Measurements from ENCODE around the gene JAKMIP1. TPM values are rescaled to one million over a fixed set of nuclear protein-coding genes. Genes with fewer than 3 reads are reported as not detected.

The JAKMIP1 gene
- total and polyA plus RNA-seq, 9 donors: 0.33 to 1.00 (median 0.56) TPM; not detected in 1

DNA sequence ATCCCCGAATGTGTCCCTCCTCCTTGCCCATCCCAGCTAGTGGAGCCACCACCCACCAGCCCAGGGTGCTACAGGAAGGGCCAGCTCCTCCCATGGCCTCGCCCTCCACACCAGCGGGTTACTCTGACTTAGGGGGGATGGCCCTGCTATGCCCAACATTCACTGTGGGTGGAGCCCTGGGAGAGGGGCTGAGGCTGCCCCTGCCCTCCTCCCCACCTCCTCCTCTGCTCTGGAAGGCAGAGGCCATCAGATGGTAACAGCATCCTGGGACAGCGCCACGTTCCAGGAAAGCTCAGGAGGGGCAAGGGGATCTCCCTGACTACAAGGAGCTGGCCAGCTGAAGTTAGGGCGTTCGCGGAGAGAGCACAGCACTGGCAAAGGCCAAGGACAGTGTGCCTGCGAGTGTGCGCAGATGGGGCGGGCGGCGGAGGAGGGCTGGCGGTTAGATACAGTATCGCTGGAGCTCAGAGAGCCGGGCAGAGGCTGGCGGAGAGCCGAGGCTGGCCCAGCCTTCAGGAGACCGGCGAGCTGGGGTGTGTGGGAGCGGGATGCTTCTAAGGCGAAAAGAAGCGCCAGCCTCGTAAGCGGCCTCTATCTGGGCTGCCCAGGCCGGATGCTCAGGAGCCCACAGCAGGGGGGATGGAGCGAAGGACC, 1.5 kb downstream of the JAKMIP1 start:
- TF ChIP-seq, protein P1, sequence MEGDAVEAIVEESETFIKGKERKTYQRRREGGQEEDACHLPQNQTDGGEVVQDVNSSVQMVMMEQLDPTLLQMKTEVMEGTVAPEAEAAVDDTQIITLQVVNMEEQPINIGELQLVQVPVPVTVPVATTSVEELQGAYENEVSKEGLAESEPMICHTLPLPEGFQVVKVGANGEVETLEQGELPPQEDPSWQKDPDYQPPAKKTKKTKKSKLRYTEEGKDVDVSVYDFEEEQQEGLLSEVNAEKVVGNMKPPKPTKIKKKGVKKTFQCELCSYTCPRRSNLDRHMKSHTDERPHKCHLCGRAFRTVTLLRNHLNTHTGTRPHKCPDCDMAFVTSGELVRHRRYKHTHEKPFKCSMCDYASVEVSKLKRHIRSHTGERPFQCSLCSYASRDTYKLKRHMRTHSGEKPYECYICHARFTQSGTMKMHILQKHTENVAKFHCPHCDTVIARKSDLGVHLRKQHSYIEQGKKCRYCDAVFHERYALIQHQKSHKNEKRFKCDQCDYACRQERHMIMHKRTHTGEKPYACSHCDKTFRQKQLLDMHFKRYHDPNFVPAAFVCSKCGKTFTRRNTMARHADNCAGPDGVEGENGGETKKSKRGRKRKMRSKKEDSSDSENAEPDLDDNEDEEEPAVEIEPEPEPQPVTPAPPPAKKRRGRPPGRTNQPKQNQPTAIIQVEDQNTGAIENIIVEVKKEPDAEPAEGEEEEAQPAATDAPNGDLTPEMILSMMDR (IDR thresholded peaks at IDR 0.05): no peak
- TF ChIP-seq EP300 (IDR thresholded peaks at IDR 0.05) (no peak), POLR2A (IDR thresholded peaks at IDR 0.05) (no peak)
- 1 to 4% (median 2%) methylated on average over 26 to 27 of the region's 27 CpGs for WGBS, 3 donors
- peak in 3 of 5 donors; percentile 18 to 57 (median 40) for DNase-seq
- Histone ChIP-seq H3K9me3 (no peaks in the 10 kb centered on the region), H3K27ac (no peak overlapping the region), H3K36me3 (no peaks in the 10 kb centered on the region), H3K4me3 (peak overlapping the region; percentile 12), H3K27me3 (no peaks in the 10 kb centered on the region), H3K4me1 (ENCODE audit: insufficient read depth) (no peaks in the 10 kb centered on the region)
- intact Hi-C loops (cut with DNase I): no loop called here

DNA sequence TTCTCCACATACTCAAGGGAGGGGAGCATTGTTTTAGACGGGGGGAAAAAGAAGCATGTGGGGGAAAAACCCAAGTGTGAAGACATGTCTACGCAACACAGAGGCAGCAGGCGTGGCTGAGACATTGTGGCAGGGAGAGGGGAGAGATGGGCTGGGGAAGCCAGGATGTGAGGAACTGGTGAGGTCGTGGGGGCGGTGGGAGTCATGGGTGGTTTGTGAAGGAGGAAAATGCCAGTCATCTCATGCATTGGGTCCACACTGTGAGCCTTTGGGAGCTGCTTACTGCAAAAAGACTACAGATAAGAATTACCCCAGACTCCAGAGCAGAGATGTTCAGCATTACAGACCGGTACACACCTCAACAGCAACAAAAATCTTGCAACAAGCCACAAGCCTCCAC, 2.1 kb downstream of the JAKMIP1 start:
- intact Hi-C loops (cut with DNase I): no loop called here
- no peaks in the 10 kb centered on the region for H3K9me3 ChIP-seq
- H3K27me3 ChIP-seq: no peaks in the 10 kb centered on the region
- no peak for DNase-seq
- no peak overlapping the region for H3K4me3 ChIP-seq
- WGBS, 3 donors: 38 to 63% (median 59%) methylated on average over 6 of the region's 6 CpGs
- TF ChIP-seq EP300 (IDR thresholded peaks at IDR 0.05) (no peak), POLR2A (IDR thresholded peaks at IDR 0.05) (no peak)
- TF ChIP-seq, protein P1 (IDR thresholded peaks at IDR 0.05): no peak
- no peaks in the 10 kb centered on the region for H3K36me3 ChIP-seq
- no peaks in the 10 kb centered on the region for H3K4me1 ChIP-seq (ENCODE audit: insufficient read depth)
- no peak overlapping the region for H3K27ac ChIP-seq

DNA sequence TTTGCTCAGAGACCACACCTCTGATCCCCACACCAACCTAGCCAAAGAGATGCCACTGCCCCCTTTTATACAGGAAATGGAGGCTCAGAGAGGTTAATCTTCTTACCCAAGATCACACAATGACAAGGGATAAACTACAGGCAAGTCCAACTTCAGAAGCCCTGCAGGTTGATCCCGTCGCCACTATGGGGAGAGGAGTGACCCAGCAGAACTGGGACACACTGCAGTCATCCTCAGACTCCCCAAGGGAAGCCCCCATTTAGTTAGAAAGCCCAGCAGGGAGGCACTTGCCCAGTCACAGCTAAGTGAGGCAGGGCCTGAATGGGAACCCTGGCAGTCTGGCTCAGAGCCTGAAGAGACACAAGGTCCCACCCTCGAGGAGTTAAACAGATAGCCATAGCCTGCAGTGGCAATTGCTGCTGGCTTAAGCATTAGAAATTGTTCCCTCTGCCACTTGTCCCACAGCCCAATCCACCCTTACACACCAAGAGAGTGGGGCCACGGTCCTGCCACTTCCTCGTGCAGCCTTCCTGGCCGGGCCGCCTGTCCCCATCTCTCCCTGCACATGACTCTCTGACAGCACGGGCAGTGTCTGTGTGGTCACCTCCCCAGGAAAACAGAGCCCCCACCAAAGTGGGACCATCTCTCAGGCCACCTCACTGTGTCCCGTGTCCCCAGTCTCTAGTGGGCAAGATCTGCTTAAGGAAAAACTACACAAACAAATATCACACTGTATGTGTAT, 2.7 kb downstream of the JAKMIP1 start:
- no peaks in the 10 kb centered on the region for H3K9me3 ChIP-seq
- no peak for TF ChIP-seq POLR2A (IDR thresholded peaks at IDR 0.05)
- TF ChIP-seq, protein P1 (IDR thresholded peaks at IDR 0.05): no peak
- TF ChIP-seq EP300 (IDR thresholded peaks at IDR 0.05): no peak
- no peak overlapping the region for H3K27ac ChIP-seq
- H3K4me1 ChIP-seq (ENCODE audit: insufficient read depth): no peaks in the 10 kb centered on the region
- no peaks in the 10 kb centered on the region for H3K27me3 ChIP-seq
- DNase-seq: no peak
- WGBS, 3 donors: 71 to 87% (median 78%) methylated on average over 9 of the region's 9 CpGs
- H3K36me3 ChIP-seq: no peaks in the 10 kb centered on the region
- no peak overlapping the region for H3K4me3 ChIP-seq
- intact Hi-C loops (cut with DNase I): no loop called here

DNA sequence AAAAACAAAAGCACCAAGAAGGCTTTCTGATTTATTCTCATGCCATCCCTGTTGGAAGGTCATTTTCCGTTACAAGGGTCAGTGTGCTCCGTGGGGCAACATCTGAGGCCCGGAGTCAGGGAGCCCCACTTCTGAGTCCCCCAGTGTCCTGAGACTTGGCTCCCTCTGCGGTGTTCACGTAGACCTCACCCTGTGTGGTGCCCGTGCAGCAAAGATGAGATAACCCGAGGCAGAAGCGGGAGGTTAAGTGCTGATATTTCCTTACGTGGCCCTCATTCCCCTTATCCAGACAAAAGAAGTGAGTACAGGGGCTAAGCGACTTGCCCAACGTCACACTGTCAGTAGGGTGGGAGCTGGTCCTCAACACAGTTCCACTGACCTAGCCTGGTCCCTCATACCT, 3.5 kb downstream of the JAKMIP1 start:
- intact Hi-C loops (cut with DNase I): no loop called here
- no peak for DNase-seq
- no peak overlapping the region for H3K27ac ChIP-seq
- WGBS, 3 donors: 82 to 87% (median 83%) methylated on average over 11 of the region's 11 CpGs
- TF ChIP-seq EP300 (IDR thresholded peaks at IDR 0.05): no peak
- TF ChIP-seq POLR2A (IDR thresholded peaks at IDR 0.05): no peak
- TF ChIP-seq, protein P1 (IDR thresholded peaks at IDR 0.05): no peak
- H3K4me1 ChIP-seq (ENCODE audit: insufficient read depth): no peaks in the 10 kb centered on the region
- H3K9me3 ChIP-seq: no peaks in the 10 kb centered on the region
- H3K27me3 ChIP-seq: no peaks in the 10 kb centered on the region
- no peak overlapping the region for H3K4me3 ChIP-seq
- no peaks in the 10 kb centered on the region for H3K36me3 ChIP-seq
